ENCODE results near the gene ABCB6.

Gene ABCB6

GRCh38 chr2:219176818-219177551 is 41.8 kb downstream of the ABCB6 start, which contains the start of gene CNPPD1 (continued):
- TF ChIP-seq SP2 (tag by site-specific recombination; IDR thresholded peaks at IDR 0.05): peak; percentile 82
- TF ChIP-seq ZNF112 (tag by site-specific recombination; IDR thresholded peaks at IDR 0.05): no peak
- peak; percentile 13; the same call in 1 of the 2 replicates for TF ChIP-seq ZNF391 (tag by site-specific recombination; IDR thresholded peaks at IDR 0.05; ENCODE audit: borderline replicate concordance, low read depth)
- TF ChIP-seq EGR2 (tag by site-specific recombination; IDR thresholded peaks at IDR 0.05; ENCODE audit: low read depth): 0 out of 2 replicates have a peak, but pooled peaks have one; percentile 27
- no peak for TF ChIP-seq GLI4 (tag by site-specific recombination; IDR thresholded peaks at IDR 0.05)
- no peak; the same call in 1 of the 2 replicates for TF ChIP-seq ZNF18 (tag by site-specific recombination; IDR thresholded peaks at IDR 0.05)
- no peak for TF ChIP-seq MYNN (tag by site-specific recombination; IDR thresholded peaks at IDR 0.05; ENCODE audit: borderline replicate concordance)
- no peak for TF ChIP-seq ZNF266 (tag by site-specific recombination; IDR thresholded peaks at IDR 0.05; ENCODE audit: low read depth)
- TF ChIP-seq, protein P1, sequence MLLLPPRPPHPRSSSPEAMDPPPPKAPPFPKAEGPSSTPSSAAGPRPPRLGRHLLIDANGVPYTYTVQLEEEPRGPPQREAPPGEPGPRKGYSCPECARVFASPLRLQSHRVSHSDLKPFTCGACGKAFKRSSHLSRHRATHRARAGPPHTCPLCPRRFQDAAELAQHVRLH (tag by site-specific recombination; IDR thresholded peaks at IDR 0.05): no peak; the same call in 1 of the 2 replicates
- no peak for TF ChIP-seq ZNF239 (tag by site-specific recombination; IDR thresholded peaks at IDR 0.05)
- TF ChIP-seq, protein P2, sequence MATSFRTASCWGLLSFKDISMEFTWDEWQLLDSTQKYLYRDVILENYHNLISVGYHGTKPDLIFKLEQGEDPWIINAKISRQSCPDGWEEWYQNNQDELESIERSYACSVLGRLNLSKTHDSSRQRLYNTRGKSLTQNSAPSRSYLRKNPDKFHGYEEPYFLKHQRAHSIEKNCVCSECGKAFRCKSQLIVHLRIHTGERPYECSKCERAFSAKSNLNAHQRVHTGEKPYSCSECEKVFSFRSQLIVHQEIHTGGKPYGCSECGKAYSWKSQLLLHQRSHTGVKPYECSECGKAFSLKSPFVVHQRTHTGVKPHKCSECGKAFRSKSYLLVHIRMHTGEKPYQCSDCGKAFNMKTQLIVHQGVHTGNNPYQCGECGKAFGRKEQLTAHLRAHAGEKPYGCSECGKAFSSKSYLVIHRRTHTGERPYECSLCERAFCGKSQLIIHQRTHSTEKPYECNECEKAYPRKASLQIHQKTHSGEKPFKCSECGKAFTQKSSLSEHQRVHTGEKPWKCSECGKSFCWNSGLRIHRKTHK (tag by site-specific recombination; IDR thresholded peaks at IDR 0.05): no peak
- TF ChIP-seq INSM2 (tag by site-specific recombination; IDR thresholded peaks at IDR 0.05): no peak
- TF ChIP-seq, protein P3, sequence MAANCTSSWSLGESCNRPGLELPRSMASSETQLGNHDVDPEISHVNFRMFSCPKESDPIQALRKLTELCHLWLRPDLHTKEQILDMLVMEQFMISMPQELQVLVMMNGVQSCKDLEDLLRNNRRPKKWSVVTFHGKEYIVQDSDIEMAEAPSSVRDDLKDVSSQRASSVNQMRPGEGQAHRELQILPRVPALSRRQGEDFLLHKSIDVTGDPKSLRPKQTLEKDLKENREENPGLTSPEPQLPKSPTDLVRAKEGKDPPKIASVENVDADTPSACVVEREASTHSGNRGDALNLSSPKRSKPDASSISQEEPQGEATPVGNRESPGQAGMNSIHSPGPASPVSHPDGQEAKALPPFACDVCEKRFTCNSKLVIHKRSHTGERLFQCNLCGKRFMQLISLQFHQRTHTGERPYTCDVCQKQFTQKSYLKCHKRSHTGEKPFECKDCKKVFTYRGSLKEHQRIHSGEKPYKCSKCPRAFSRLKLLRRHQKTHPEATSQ (tag by site-specific recombination; IDR thresholded peaks at IDR 0.05): no peak
- TF ChIP-seq ZNF341 (tag by site-specific recombination; IDR thresholded peaks at IDR 0.05; ENCODE audit: low read depth): peak; percentile 1
- no peak for TF ChIP-seq ZBTB1 (tag by site-specific recombination; IDR thresholded peaks at IDR 0.05)
- peak; percentile 57 for TF ChIP-seq ZNF600 (tag by site-specific recombination; IDR thresholded peaks at IDR 0.05)
- TF ChIP-seq ZNF513 (tag by site-specific recombination; IDR thresholded peaks at IDR 0.05): no peak
- TF ChIP-seq, protein P4, sequence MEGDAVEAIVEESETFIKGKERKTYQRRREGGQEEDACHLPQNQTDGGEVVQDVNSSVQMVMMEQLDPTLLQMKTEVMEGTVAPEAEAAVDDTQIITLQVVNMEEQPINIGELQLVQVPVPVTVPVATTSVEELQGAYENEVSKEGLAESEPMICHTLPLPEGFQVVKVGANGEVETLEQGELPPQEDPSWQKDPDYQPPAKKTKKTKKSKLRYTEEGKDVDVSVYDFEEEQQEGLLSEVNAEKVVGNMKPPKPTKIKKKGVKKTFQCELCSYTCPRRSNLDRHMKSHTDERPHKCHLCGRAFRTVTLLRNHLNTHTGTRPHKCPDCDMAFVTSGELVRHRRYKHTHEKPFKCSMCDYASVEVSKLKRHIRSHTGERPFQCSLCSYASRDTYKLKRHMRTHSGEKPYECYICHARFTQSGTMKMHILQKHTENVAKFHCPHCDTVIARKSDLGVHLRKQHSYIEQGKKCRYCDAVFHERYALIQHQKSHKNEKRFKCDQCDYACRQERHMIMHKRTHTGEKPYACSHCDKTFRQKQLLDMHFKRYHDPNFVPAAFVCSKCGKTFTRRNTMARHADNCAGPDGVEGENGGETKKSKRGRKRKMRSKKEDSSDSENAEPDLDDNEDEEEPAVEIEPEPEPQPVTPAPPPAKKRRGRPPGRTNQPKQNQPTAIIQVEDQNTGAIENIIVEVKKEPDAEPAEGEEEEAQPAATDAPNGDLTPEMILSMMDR (tag by site-specific recombination; IDR thresholded peaks at IDR 0.05): 0 out of 2 replicates have a peak, but pooled peaks have one; percentile 63
- TF ChIP-seq ZNF223 (tag by site-specific recombination; IDR thresholded peaks at IDR 0.05): no peak
- peak; percentile 70 for TF ChIP-seq ZFHX2 (tag by site-specific recombination; conservative IDR thresholded peaks at IDR 0.05)
- no peak for TF ChIP-seq PRDM1 (tag by site-specific recombination; IDR thresholded peaks at IDR 0.05)
- TF ChIP-seq KLF1 (tag by site-specific recombination; IDR thresholded peaks at IDR 0.05): no peak; the same call in 1 of the 2 replicates
- TF ChIP-seq ZNF830 (tag by site-specific recombination; IDR thresholded peaks at IDR 0.05; ENCODE audit: low read depth): no peak
- no peak for TF ChIP-seq ZNF280C (tag by site-specific recombination; IDR thresholded peaks at IDR 0.05)
- TF ChIP-seq, protein P5, sequence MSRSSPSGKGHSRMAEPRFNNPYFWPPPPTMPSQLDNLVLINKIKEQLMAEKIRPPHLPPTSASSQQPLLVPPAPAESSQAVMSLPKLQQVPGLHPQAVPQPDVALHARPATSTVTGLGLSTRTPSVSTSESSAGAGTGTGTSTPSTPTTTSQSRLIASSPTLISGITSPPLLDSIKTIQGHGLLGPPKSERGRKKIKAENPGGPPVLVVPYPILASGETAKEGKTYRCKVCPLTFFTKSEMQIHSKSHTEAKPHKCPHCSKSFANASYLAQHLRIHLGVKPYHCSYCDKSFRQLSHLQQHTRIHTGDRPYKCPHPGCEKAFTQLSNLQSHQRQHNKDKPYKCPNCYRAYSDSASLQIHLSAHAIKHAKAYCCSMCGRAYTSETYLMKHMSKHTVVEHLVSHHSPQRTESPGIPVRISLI (tag by site-specific recombination; IDR thresholded peaks at IDR 0.05): no peak
